HEK293T (cell line): ENCODE measurements around the gene RPL13A.

Experiments used
- BHLHE40 ChIP-seq: fragments of 450-650 bp; IDR thresholded peaks from 2 replicates; pipeline ENCODE4 v1.6.1; 2016; ENCODE audit warnings: mild to moderate bottlenecking, moderate library complexity, borderline replicate concordance
- ELF4 ChIP-seq: fragments of 450-650 bp; IDR thresholded peaks from 2 replicates; pipeline ENCODE4 v1.6.1; 2017; ENCODE audit warnings: antibody characterized with exemption
- FOXA1 ChIP-seq: fragments of 450-650 bp; IDR thresholded peaks from 2 replicates; pipeline ENCODE4 v1.6.1; 2016; ENCODE audit warnings: mild to moderate bottlenecking
- FOXK2 ChIP-seq: fragments of 450-650 bp; IDR thresholded peaks from 2 replicates; pipeline ENCODE4 v1.6.1; 2016; ENCODE audit warnings: mild to moderate bottlenecking
- FOXM1 ChIP-seq: fragments of 450-650 bp; IDR thresholded peaks from 2 replicates; pipeline ENCODE4 v1.6.1; 2017; ENCODE audit warnings: mild to moderate bottlenecking, borderline replicate concordance
- L3MBTL2 ChIP-seq: fragments of 450-650 bp; conservative IDR thresholded peaks from 2 replicates; pipeline ENCODE4 v1.6.1; 2016; ENCODE audit warnings: mild to moderate bottlenecking
- LEF1 ChIP-seq: fragments of 450-650 bp; IDR thresholded peaks from 2 replicates; pipeline ENCODE4 v1.6.1; 2017; ENCODE audit warnings: mild to moderate bottlenecking, borderline replicate concordance
- NFRKB ChIP-seq: fragments of 450-650 bp; IDR thresholded peaks from 2 replicates; pipeline ENCODE4 v1.6.1; 2016; ENCODE audit warnings: mild to moderate bottlenecking, moderate library complexity
- SP1 ChIP-seq: fragments of 450-650 bp; IDR thresholded peaks from 2 replicates; pipeline ENCODE4 v1.6.1; 2017
- SUZ12 ChIP-seq: fragments of 450-650 bp; IDR thresholded peaks from 2 replicates; pipeline ENCODE4 v1.6.1; 2016; ENCODE audit warnings: mild to moderate bottlenecking

GRCh38 chr19:49481020-49481683, 6.3 kb upstream of the RPL13A start:
- TF ChIP-seq SP1 (no peak), FOXK2 (no peak), L3MBTL2 (no peak), ELF4 (no peak), BHLHE40 (no peak), NFRKB (no peak), LEF1 (no peak), FOXM1 (no peak), SUZ12 (no peak), FOXA1 (no peak)
